ENCODE data around the gene MYZAP.

MYZAP gene

DNA sequence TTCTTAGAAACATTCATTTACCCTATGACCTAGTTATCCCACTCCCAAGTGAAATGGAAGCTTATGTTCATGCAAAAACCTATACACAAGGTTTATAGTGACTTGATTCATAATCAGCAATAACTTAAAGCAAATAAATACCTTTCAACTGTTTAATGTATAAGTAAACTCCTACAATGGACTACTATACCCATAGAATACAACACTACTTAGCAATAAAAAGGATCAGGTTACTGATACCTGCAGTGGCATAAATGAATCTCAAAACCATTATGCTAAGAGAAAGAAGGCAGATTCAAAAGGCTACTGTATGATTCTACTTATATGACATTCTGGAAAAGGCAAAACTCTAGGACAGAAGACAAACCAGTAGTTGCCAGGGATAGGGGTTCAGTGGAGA is 106.5 kb downstream of the MYZAP start:
- no peak overlapping the region for H3K9ac ChIP-seq (ENCODE audit: low read depth, low read length, poor library complexity, severe bottlenecking)
- no peak overlapping the region for H3K4me3 ChIP-seq (ENCODE audit: low read length, poor library complexity, severe bottlenecking)
- no peaks in the 10 kb centered on the region for H3K9me2 ChIP-seq (replicated peaks; ENCODE audit: low read depth, low read length)
- H3K9me3 ChIP-seq (ENCODE audit: insufficient read depth, low read depth, low read length) = no peaks in the 10 kb centered on the region
- no peaks in the 10 kb centered on the region for H3F3A ChIP-seq (ENCODE audit: low read depth)
- H3K36me3 ChIP-seq (ENCODE audit: insufficient read depth, low read length) = no peaks in the 10 kb centered on the region
- no peaks in the 10 kb centered on the region for H3K79me2 ChIP-seq (ENCODE audit: insufficient read depth, low read length)
- no peaks in the 10 kb centered on the region for H4K20me1 ChIP-seq (ENCODE audit: insufficient read depth, low read length, poor library complexity, severe bottlenecking)
- no peak for TF ChIP-seq EZH2phosphoT487 (IDR thresholded peaks at IDR 0.05; ENCODE audit: borderline replicate concordance)
- TF ChIP-seq, protein P1, sequence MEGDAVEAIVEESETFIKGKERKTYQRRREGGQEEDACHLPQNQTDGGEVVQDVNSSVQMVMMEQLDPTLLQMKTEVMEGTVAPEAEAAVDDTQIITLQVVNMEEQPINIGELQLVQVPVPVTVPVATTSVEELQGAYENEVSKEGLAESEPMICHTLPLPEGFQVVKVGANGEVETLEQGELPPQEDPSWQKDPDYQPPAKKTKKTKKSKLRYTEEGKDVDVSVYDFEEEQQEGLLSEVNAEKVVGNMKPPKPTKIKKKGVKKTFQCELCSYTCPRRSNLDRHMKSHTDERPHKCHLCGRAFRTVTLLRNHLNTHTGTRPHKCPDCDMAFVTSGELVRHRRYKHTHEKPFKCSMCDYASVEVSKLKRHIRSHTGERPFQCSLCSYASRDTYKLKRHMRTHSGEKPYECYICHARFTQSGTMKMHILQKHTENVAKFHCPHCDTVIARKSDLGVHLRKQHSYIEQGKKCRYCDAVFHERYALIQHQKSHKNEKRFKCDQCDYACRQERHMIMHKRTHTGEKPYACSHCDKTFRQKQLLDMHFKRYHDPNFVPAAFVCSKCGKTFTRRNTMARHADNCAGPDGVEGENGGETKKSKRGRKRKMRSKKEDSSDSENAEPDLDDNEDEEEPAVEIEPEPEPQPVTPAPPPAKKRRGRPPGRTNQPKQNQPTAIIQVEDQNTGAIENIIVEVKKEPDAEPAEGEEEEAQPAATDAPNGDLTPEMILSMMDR (conservative IDR thresholded peaks at IDR 0.05; ENCODE audit: low read length) = no peak
- peaks cover 86% of the 10 kb centered on the region for H3K27me3 ChIP-seq (ENCODE audit: insufficient read depth, low read length, poor library complexity, severe bottlenecking)
- no peak overlapping the region for H3K4me2 ChIP-seq (ENCODE audit: low read depth, low read length, poor library complexity, severe bottlenecking)
- peaks cover 12% of the 10 kb centered on the region for H3K4me1 ChIP-seq (ENCODE audit: insufficient read depth, low read length, poor library complexity, severe bottlenecking)
- H2AFZ ChIP-seq (ENCODE audit: low read length) = no peak overlapping the region

DNA sequence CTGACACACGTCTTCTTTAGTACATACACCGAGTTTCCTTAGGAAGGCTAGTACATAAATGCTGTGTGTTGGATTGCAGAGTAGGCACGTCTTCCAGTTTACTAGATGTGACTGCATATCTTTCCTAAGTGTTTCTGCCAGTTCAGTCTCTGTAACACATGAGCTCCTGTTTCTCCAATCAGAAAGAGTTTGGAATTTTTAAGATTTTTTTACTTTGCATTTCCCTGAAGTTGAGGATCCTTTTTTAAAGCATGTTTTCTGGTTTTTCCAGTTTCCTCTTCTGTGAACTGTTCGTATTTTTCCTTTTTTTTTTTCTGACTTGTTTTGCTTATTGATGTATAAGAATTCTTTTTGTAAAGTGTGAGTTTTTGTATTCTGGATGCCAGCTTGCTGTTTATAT is 107.3 kb downstream of the MYZAP start:
- TF ChIP-seq EZH2phosphoT487 (IDR thresholded peaks at IDR 0.05; ENCODE audit: borderline replicate concordance) = no peak
- TF ChIP-seq, protein P1 (conservative IDR thresholded peaks at IDR 0.05; ENCODE audit: low read length) = no peak
- no peak overlapping the region for H3K9ac ChIP-seq (ENCODE audit: low read depth, low read length, poor library complexity, severe bottlenecking)
- no peaks in the 10 kb centered on the region for H3K79me2 ChIP-seq (ENCODE audit: insufficient read depth, low read length)
- H3K36me3 ChIP-seq (ENCODE audit: insufficient read depth, low read length) = no peaks in the 10 kb centered on the region
- H3K9me2 ChIP-seq (replicated peaks; ENCODE audit: low read depth, low read length) = no peaks in the 10 kb centered on the region
- no peak overlapping the region for H3K4me3 ChIP-seq (ENCODE audit: low read length, poor library complexity, severe bottlenecking)
- no peaks in the 10 kb centered on the region for H4K20me1 ChIP-seq (ENCODE audit: insufficient read depth, low read length, poor library complexity, severe bottlenecking)
- H3K4me2 ChIP-seq (ENCODE audit: low read depth, low read length, poor library complexity, severe bottlenecking) = no peak overlapping the region
- no peaks in the 10 kb centered on the region for H3F3A ChIP-seq (ENCODE audit: low read depth)
- H2AFZ ChIP-seq (ENCODE audit: low read length) = no peak overlapping the region
- peaks cover 9% of the 10 kb centered on the region for H3K4me1 ChIP-seq (ENCODE audit: insufficient read depth, low read length, poor library complexity, severe bottlenecking)
- H3K9me3 ChIP-seq (ENCODE audit: insufficient read depth, low read depth, low read length) = no peaks in the 10 kb centered on the region
- H3K27me3 ChIP-seq (ENCODE audit: insufficient read depth, low read length, poor library complexity, severe bottlenecking) = peaks cover 88% of the 10 kb centered on the region

DNA sequence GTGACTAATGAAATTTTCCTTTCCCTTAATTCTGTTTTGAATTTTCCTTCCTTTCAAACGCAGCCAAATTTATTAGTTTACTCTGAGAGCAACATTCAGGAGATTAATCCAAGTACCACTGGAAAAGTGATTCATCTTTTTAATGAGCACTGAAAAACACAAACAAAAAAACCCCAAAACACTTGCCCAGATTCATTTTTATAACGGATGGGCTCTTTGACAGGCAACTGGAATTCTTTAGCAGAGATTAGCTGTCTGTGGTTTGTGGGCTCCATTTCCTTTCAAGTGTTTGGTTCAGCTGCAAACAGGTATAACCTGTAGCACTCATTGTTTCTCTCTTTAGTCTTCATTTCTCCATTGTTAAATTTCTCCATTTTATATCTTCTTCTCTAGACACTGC is 111.7 kb downstream of the MYZAP start:
- Histone ChIP-seq H3K9me3 (ENCODE audit: insufficient read depth, low read depth, low read length) (no peaks in the 10 kb centered on the region), H3F3A (ENCODE audit: low read depth) (no peaks in the 10 kb centered on the region), H3K9ac (ENCODE audit: low read depth, low read length, poor library complexity, severe bottlenecking) (no peak overlapping the region), H3K36me3 (ENCODE audit: insufficient read depth, low read length) (no peaks in the 10 kb centered on the region), H3K4me2 (ENCODE audit: low read depth, low read length, poor library complexity, severe bottlenecking) (no peak overlapping the region), H3K79me2 (ENCODE audit: insufficient read depth, low read length) (peaks cover 22% of the 10 kb centered on the region), H2AFZ (ENCODE audit: low read length) (no peak overlapping the region), H3K27me3 (ENCODE audit: insufficient read depth, low read length, poor library complexity, severe bottlenecking) (peaks cover 70% of the 10 kb centered on the region), H4K20me1 (ENCODE audit: insufficient read depth, low read length, poor library complexity, severe bottlenecking) (peaks cover 12% of the 10 kb centered on the region), H3K4me1 (ENCODE audit: insufficient read depth, low read length, poor library complexity, severe bottlenecking) (peaks cover 17% of the 10 kb centered on the region), H3K9me2 (replicated peaks; ENCODE audit: low read depth, low read length) (no peaks in the 10 kb centered on the region), H3K4me3 (ENCODE audit: low read length, poor library complexity, severe bottlenecking) (no peak overlapping the region)
- no peak for TF ChIP-seq EZH2phosphoT487 (IDR thresholded peaks at IDR 0.05; ENCODE audit: borderline replicate concordance)
- TF ChIP-seq, protein P1 (conservative IDR thresholded peaks at IDR 0.05; ENCODE audit: low read length) = no peak

Measured in Loucy (cell line).